Astrocyte (in vitro differentiated cells and primary cell): ENCODE measurements around the gene TEX13D. TPM values are rescaled to one million over a fixed set of nuclear protein-coding genes. Genes with fewer than 3 reads are reported as not detected.

Experiments used
- DNase-seq: peaks from one replicate; pipeline ENCODE4 v3.0.0-alpha.2; 2010; ENCODE audit warnings: low read depth
- FAIRE-seq: peaks from 2 replicates; lab custom pipeline; 2011; peaks lifted over from hg19 to GRCh38; lab: Jason Lieb, UNC
- H2AFZ ChIP-seq: 2 replicates; pipeline ENCODE4 v1.6.0; 2012; ENCODE audit warnings: low read depth, low read length, inconsistent platforms
- H3K27ac ChIP-seq: 2 replicates; pipeline ENCODE4 v1.5.1; 2011; ENCODE audit warnings: low read depth, low read length, inconsistent platforms
- H3K27me3 ChIP-seq: 2 replicates; pipeline ENCODE4 v1.6.0; 2011; ENCODE audit warnings: low read length, inconsistent platforms; ENCODE audit not compliant: insufficient read depth
- H3K36me3 ChIP-seq: 2 replicates; pipeline ENCODE4 v1.5.1; 2011; ENCODE audit warnings: low read length, inconsistent platforms; ENCODE audit not compliant: insufficient read depth
- H3K4me1 ChIP-seq: 2 replicates; pipeline ENCODE4 v1.5.1; 2011; ENCODE audit warnings: low read length, inconsistent platforms; ENCODE audit not compliant: insufficient read depth
- H3K4me2 ChIP-seq: 2 replicates; pipeline ENCODE4 v1.6.0; 2012; ENCODE audit warnings: low read length, inconsistent platforms
- H3K4me3 ChIP-seq: 2 replicates; pipeline ENCODE4 v1.5.1; 2011; ENCODE audit warnings: low read depth, mild to moderate bottlenecking, low read length, inconsistent platforms; ENCODE audit not compliant: insufficient read depth
- H3K79me2 ChIP-seq: 2 replicates; pipeline ENCODE4 v1.6.0; 2012; ENCODE audit warnings: mild to moderate bottlenecking, low read length, inconsistent platforms; ENCODE audit not compliant: insufficient read depth
- H3K9ac ChIP-seq: 2 replicates; pipeline ENCODE4 v1.6.0; 2012; ENCODE audit warnings: mild to moderate bottlenecking, low read length, inconsistent platforms
- H3K9me3 ChIP-seq: 2 replicates; pipeline ENCODE4 v1.5.1; 2012; ENCODE audit warnings: low read depth, mild to moderate bottlenecking, low read length, inconsistent platforms; ENCODE audit not compliant: insufficient read depth
- H4K20me1 ChIP-seq: 2 replicates; pipeline ENCODE4 v1.6.0; 2012; ENCODE audit warnings: low read length, inconsistent platforms; ENCODE audit not compliant: insufficient read depth
- H3K27ac Mint-ChIP-seq: one replicate; pipeline ENCODE4 v1.8.0; 2021; ENCODE audit warnings: mild to moderate bottlenecking, mixed read lengths; ENCODE audit not compliant: unreplicated experiment
- H3K27me3 Mint-ChIP-seq: one replicate; pipeline ENCODE4 v1.8.0; 2021; ENCODE audit warnings: low read depth, mixed read lengths; ENCODE audit not compliant: unreplicated experiment
- H3K36me3 Mint-ChIP-seq: one replicate; pipeline ENCODE4 v1.8.0; 2021; ENCODE audit warnings: low read depth, mixed read lengths; ENCODE audit not compliant: unreplicated experiment
- H3K4me1 Mint-ChIP-seq: one replicate; pipeline ENCODE4 v1.8.0; 2021; ENCODE audit warnings: low read depth, mixed read lengths; ENCODE audit not compliant: unreplicated experiment
- H3K4me3 Mint-ChIP-seq: one replicate; pipeline ENCODE4 v1.8.0; 2021; ENCODE audit warnings: mild to moderate bottlenecking, moderate library complexity, mixed read lengths; ENCODE audit not compliant: unreplicated experiment
- H3K9me3 Mint-ChIP-seq: one replicate; pipeline ENCODE4 v1.8.0; 2021; ENCODE audit warnings: mild to moderate bottlenecking, mixed read lengths; ENCODE audit not compliant: unreplicated experiment
- EZH2 ChIP-seq: IDR thresholded peaks from 2 replicates; pipeline ENCODE4 v1.6.1; 2012; ENCODE audit warnings: mild to moderate bottlenecking, low read length, inconsistent platforms; ENCODE audit not compliant: insufficient read depth
- total RNA-seq: library from RNA; stranded (reverse); gene quantifications from 2 replicates; pipeline ENCODE4 v1.2.1, GENCODE V29; 2021
- TF ChIP-seq, protein P1 (sequence below): IDR thresholded peaks from 2 replicates; pipeline ENCODE4 v1.5.1; 2011; ENCODE audit warnings: low read depth, mild to moderate bottlenecking, inconsistent platforms, low read length, moderate library complexity; ENCODE audit not compliant: insufficient read depth

The TEX13D gene
- total RNA-seq, 1 donor from 2014 or later = not detected

DNA sequence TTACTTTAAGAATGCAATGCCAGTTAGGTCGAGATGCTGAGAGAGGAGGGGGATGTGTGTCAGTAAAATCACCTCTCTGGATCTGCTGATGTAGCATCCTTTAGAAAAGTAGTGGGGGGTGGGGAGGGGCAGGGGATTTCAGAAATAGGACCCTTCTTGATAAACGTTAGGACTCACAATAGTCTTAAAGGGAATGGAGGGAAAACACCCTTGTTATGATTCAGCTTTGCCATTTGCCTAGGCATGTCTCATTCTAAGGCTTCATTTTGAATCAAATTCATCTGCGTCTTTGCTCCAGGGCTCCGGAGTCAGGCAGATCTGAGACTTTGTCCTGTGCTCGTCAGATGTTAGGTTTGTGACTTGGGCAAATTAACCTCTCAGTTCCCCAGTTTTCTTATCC lies 14.8 kb downstream of the TEX13D start:
- no peaks in the 10 kb centered on the region for H3K9me3 Mint-ChIP-seq
- H3K4me1 ChIP-seq = no peaks in the 10 kb centered on the region
- no peaks in the 10 kb centered on the region for H3K79me2 ChIP-seq
- DNase-seq (no peak), FAIRE-seq (no peak)
- H3K4me3 ChIP-seq = no peak overlapping the region
- no peaks in the 10 kb centered on the region for H3K36me3 ChIP-seq
- no peak overlapping the region for H2AFZ ChIP-seq
- H3K9me3 ChIP-seq = no peaks in the 10 kb centered on the region
- H3K36me3 Mint-ChIP-seq = no peaks in the 10 kb centered on the region
- H3K9ac ChIP-seq = no peak overlapping the region
- no peak overlapping the region for H3K4me3 Mint-ChIP-seq
- no peaks in the 10 kb centered on the region for H3K27me3 ChIP-seq
- peaks cover 4% of the 10 kb centered on the region for H3K4me1 Mint-ChIP-seq
- peaks cover 1% of the 10 kb centered on the region for H3K27me3 Mint-ChIP-seq
- H3K4me2 ChIP-seq = no peak overlapping the region
- no peak overlapping the region for H3K27ac ChIP-seq
- H3K27ac Mint-ChIP-seq = no peak overlapping the region
- no peaks in the 10 kb centered on the region for H4K20me1 ChIP-seq
- TF ChIP-seq, protein P1, sequence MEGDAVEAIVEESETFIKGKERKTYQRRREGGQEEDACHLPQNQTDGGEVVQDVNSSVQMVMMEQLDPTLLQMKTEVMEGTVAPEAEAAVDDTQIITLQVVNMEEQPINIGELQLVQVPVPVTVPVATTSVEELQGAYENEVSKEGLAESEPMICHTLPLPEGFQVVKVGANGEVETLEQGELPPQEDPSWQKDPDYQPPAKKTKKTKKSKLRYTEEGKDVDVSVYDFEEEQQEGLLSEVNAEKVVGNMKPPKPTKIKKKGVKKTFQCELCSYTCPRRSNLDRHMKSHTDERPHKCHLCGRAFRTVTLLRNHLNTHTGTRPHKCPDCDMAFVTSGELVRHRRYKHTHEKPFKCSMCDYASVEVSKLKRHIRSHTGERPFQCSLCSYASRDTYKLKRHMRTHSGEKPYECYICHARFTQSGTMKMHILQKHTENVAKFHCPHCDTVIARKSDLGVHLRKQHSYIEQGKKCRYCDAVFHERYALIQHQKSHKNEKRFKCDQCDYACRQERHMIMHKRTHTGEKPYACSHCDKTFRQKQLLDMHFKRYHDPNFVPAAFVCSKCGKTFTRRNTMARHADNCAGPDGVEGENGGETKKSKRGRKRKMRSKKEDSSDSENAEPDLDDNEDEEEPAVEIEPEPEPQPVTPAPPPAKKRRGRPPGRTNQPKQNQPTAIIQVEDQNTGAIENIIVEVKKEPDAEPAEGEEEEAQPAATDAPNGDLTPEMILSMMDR = no peak
- no peak for TF ChIP-seq EZH2

DNA sequence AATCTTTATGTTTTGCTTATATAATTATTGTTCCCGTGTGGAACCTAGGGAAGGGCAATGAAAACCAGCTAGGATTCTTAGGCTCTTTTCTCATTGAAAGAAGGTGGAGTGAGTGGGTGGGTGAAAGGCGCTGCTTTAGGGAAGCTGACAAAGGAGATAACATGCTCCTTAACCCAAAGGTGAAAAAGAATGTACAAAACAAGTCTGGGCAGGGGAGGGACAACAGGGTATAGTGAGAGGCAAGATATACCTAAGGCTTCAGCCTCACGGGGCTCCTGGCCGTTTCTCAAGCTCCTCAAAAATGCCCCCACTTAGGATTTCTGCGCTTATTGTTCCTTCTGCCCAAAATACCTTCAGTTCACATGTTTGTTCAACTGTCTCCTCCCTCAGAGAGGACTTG lies 15.7 kb downstream of the TEX13D start:
- Histone ChIP-seq H3K9me3 (no peaks in the 10 kb centered on the region), H2AFZ (no peak overlapping the region), H3K79me2 (no peaks in the 10 kb centered on the region), H3K27ac (no peak overlapping the region), H4K20me1 (no peaks in the 10 kb centered on the region), H3K4me2 (no peak overlapping the region), H3K9ac (no peak overlapping the region), H3K4me1 (no peaks in the 10 kb centered on the region), H3K4me3 (no peak overlapping the region), H3K27me3 (no peaks in the 10 kb centered on the region), H3K36me3 (no peaks in the 10 kb centered on the region)
- no peaks in the 10 kb centered on the region for H3K36me3 Mint-ChIP-seq
- TF ChIP-seq, protein P1 = no peak
- no peak for TF ChIP-seq EZH2
- FAIRE-seq (no peak), DNase-seq (no peak)
- H3K27ac Mint-ChIP-seq = no peak overlapping the region
- H3K4me3 Mint-ChIP-seq = no peak overlapping the region
- H3K4me1 Mint-ChIP-seq = peaks cover 4% of the 10 kb centered on the region
- no peaks in the 10 kb centered on the region for H3K9me3 Mint-ChIP-seq
- peaks cover 1% of the 10 kb centered on the region for H3K27me3 Mint-ChIP-seq

DNA sequence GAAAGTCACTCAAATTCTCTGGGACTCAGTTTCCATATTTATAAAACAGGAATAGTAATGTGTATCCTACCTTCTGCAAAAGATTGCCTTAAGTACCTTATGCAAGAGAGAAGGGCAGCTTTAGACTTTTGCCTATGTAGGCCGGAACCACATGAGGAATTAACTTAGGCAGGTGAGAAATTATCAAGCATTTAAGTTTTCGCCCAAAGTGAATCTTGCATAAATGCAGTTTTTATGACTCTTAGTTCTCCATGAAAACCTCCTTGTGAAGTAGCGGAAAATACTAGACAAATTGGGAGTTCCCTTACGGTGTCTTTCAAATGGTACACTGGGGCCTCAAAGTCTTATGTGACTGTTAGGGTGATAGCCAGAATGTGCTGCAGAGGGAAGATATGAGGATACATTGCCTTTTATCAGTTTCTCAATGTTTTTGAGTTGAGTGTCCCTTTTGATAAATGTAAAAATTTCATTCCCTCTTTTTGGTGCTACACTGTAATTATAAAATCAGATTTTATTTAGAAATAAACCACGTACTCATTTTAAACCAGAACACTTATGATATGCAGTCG lies 16.5 kb downstream of the TEX13D start:
- no peaks in the 10 kb centered on the region for H3K9me3 ChIP-seq
- H3K9me3 Mint-ChIP-seq = no peaks in the 10 kb centered on the region
- peak; percentile 75 for FAIRE-seq
- H3K36me3 Mint-ChIP-seq = no peaks in the 10 kb centered on the region
- H3K27me3 Mint-ChIP-seq = peaks cover 1% of the 10 kb centered on the region
- H4K20me1 ChIP-seq = no peaks in the 10 kb centered on the region
- H2AFZ ChIP-seq = no peak overlapping the region
- TF ChIP-seq, protein P1 = no peak
- TF ChIP-seq EZH2 = no peak
- no peaks in the 10 kb centered on the region for H3K4me1 ChIP-seq
- H3K4me3 Mint-ChIP-seq = no peak overlapping the region
- H3K27ac Mint-ChIP-seq = no peak overlapping the region
- H3K4me1 Mint-ChIP-seq = peaks cover 4% of the 10 kb centered on the region
- H3K4me3 ChIP-seq = no peak overlapping the region
- no peaks in the 10 kb centered on the region for H3K36me3 ChIP-seq
- H3K4me2 ChIP-seq = no peak overlapping the region
- H3K79me2 ChIP-seq = no peaks in the 10 kb centered on the region
- no peak overlapping the region for H3K27ac ChIP-seq
- no peak for DNase-seq
- H3K9ac ChIP-seq = no peak overlapping the region
- H3K27me3 ChIP-seq = no peaks in the 10 kb centered on the region
